Measurements from ENCODE around the gene TRIM37. TPM values are rescaled to one million over a fixed set of nuclear protein-coding genes. Genes with fewer than 3 reads are reported as not detected.
"Not testable (repeated sequence)": the region's sequence is repeated elsewhere in the genome, so short reads cannot be mapped to it uniquely, and the experiment has no call there.

TRIM37 gene
- total and polyA plus RNA-seq, 4 experiments from 2014 or later, result 9.6 to 25.0 (median 15.7) TPM

DNA sequence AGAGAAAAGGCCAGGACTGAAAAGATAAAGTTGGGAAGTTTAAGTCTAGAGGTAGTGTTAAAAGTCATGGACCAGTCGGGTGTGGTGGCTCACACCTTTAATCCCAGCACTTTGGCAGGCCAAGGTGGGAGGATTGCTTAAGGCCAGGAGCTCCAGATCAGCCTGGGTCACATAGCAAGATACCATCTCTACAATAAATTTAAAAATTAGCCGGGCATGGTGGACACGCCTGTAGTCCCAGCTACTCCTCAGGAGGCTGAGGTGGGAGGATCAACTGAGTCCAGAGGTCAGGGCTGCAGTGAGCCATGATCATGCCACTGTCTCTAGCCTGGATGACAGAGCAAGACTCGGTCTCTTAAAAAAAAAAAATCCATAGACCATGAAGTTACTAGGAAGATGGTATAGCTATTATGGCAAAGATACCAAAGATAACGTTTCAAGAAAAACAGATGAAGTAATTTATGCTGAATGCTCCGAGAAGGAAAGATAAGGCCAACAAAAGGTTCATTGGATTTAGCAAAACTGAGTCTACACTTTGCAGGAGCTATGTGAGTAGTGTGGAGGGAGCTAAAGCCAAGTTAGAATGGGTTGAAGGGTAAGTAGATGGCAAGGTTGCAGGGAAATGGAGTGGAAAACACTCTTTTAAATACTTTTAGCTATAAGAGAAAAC lies 11.7 kb downstream of the TRIM37 start:
- DNase-seq, result no peak
- Mint-ChIP-seq H3K4me3 (no peak overlapping the region), H3K9me3 (no peaks in the 10 kb centered on the region), H3K4me1 (peaks cover 5 to 9% (median 8%) of the 10 kb centered on the region in 4 donors), H3K27me3 (no peaks in the 10 kb centered on the region), H3K36me3 (peaks cover 14 to 24% of the 10 kb centered on the region in 2 donors), H3K27ac (peak overlapping the region in 2 of 7 donors; percentile 31 to 41)
- ChIA-PET POLR2A (ENCODE audit: partially characterized antibody) (interaction anchor here (1.2 kb wide), 1 partner anchor 12 kb away, joined by 3 read pairs; the partner anchor contains the start of gene TRIM37), CTCF (ENCODE audit: partially characterized antibody) (interaction anchor here (1.0 to 1.6 kb wide), 2 partner anchors 13 to 17 kb away, joined by 3 to 4 read pairs; no protein-coding TSS in a partner anchor)
- H3K36me3 ChIP-seq (ENCODE audit: insufficient read depth, low read length), result peaks cover 3% of the 10 kb centered on the region
- no peaks in the 10 kb centered on the region for H3K9me3 ChIP-seq (ENCODE audit: control insufficient read depth in 1 of 2, low read length in 2 of 2)
- no peaks in the 10 kb centered on the region for H3K27me3 ChIP-seq (ENCODE audit: insufficient read depth, low read length)
- H3K4me1 ChIP-seq (ENCODE audit: insufficient read depth, low read length), result no peaks in the 10 kb centered on the region
- no peak overlapping the region for H3K27ac ChIP-seq (ENCODE audit: low read depth, low read length)
- no peak overlapping the region for H3K4me3 ChIP-seq (ENCODE audit: low read length in 2 of 2)
- intact Hi-C loops (cut with micrococcal nuclease), result no loop called here

DNA sequence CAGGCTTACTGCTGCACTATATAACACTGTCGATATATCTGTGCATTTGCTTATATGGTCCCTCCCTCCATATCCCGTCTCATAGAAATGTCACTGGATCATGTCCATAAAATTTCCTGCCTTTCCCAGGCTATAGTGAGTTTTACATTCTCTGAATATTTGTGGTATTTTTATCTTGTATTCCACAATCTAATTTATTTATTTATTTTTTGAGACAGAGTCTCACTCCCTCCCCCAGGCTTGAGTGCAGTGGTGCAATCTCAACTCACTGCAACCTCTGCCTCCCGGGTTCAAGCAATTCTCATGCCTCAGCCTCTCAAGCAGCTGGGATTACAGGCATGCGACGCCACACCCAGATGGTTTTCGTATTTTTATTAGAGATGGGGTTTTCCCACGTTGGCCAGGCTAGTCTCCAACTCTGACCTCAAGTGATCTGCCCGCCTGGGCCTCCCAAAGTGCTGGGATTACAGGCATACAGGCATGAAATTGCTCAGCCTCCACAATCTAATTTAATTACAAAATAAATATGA lies 12.9 kb downstream of the TRIM37 start:
- peaks cover 12% of the 10 kb centered on the region for H3K36me3 ChIP-seq (ENCODE audit: insufficient read depth, low read length)
- Mint-ChIP-seq H3K4me1 (peaks cover 5 to 9% (median 7%) of the 10 kb centered on the region in 4 donors), H3K27ac (no peak overlapping the region), H3K27me3 (no peaks in the 10 kb centered on the region), H3K9me3 (no peaks in the 10 kb centered on the region), H3K4me3 (peak overlapping the region in 1 of 8 donors; percentile 20), H3K36me3 (peaks cover 12 to 28% of the 10 kb centered on the region in 2 donors)
- H3K4me1 ChIP-seq (ENCODE audit: insufficient read depth, low read length), result no peaks in the 10 kb centered on the region
- no peak overlapping the region for H3K4me3 ChIP-seq (ENCODE audit: low read length in 2 of 2)
- ChIA-PET POLR2A (ENCODE audit: partially characterized antibody) (interaction anchor here (1.2 kb wide), 1 partner anchor 13 kb away, joined by 3 read pairs; the partner anchor contains the start of gene TRIM37), CTCF (ENCODE audit: partially characterized antibody) (no interaction called here)
- intact Hi-C loops (cut with micrococcal nuclease), result no loop called here
- H3K27me3 ChIP-seq (ENCODE audit: insufficient read depth, low read length), result no peaks in the 10 kb centered on the region
- H3K9me3 ChIP-seq (ENCODE audit: control insufficient read depth in 1 of 2, low read length in 2 of 2), result no peaks in the 10 kb centered on the region
- DNase-seq, result no peak
- H3K27ac ChIP-seq (ENCODE audit: low read depth, low read length), result no peak overlapping the region

GRCh38 chr17:59093145-59093701 lies 13.5 kb downstream of the TRIM37 start:
- ChIA-PET POLR2A (ENCODE audit: partially characterized antibody) (interaction anchor here (1.2 kb wide), 1 partner anchor 14 kb away, joined by 5 read pairs; the partner anchor contains the start of gene TRIM37), CTCF (ENCODE audit: partially characterized antibody) (no interaction called here)
- H3K27me3 Mint-ChIP-seq, result no peaks in the 10 kb centered on the region
- Histone ChIP-seq H3K27ac (ENCODE audit: low read depth, low read length) (no peak overlapping the region), H3K4me3 (ENCODE audit: low read length in 2 of 2) (no peak overlapping the region), H3K4me1 (ENCODE audit: insufficient read depth, low read length) (no peaks in the 10 kb centered on the region), H3K9me3 (ENCODE audit: control insufficient read depth in 1 of 2, low read length in 2 of 2) (no peaks in the 10 kb centered on the region), H3K27me3 (ENCODE audit: insufficient read depth, low read length) (no peaks in the 10 kb centered on the region), H3K36me3 (ENCODE audit: insufficient read depth, low read length) (peaks cover 12% of the 10 kb centered on the region)
- peaks cover 12 to 28% of the 10 kb centered on the region in 2 donors for H3K36me3 Mint-ChIP-seq
- H3K27ac Mint-ChIP-seq, result no peak overlapping the region
- H3K4me1 Mint-ChIP-seq, result peaks cover 5 to 9% (median 7%) of the 10 kb centered on the region in 4 donors
- DNase-seq, result no peak
- no peaks in the 10 kb centered on the region for H3K9me3 Mint-ChIP-seq
- intact Hi-C loops (cut with micrococcal nuclease), result no loop called here
- H3K4me3 Mint-ChIP-seq, result peak overlapping the region in 1 of 8 donors; percentile 20

DNA sequence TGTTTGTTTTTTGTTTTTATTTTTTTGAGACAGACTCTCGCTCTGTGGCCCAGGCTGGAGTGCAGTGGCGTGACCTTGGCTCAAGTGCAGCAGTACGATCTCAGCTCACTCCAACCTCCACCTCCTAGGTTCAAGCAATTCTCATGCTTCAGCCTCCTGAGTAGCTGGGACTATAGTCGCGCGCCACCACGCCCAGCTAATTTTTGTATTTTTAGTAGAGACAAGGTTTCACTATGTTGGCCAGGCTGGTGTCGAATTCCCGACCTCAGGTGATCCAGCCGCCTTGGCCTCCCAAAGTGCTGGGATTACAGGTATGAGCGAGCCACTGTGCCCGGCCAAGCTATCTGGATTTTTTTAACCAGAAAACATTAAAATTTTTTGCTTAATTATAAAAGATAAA lies 16.1 kb downstream of the TRIM37 start:
- POLR2A ChIA-PET (ENCODE audit: partially characterized antibody), result not testable (repeated sequence)

DNA sequence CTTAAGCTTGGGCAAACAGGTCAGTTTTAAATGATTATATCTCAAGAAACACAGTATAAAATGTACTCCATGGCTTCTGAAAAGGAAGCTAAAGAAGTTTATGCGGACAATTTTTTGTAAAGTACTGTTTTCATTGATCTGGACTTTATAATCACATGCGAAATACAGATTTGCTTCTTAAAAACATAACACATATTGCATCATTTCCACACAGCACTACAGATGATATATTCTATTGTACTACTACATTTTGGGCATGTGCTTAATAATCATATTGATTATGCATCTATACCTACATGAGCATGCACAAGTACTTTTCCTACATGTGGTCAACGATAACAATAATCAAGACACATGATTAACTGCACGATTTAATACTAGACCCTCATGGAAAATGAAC lies 22.5 kb downstream of the TRIM37 start:
- H3K4me3 ChIP-seq (ENCODE audit: low read length in 2 of 2), result no peak overlapping the region
- ChIA-PET POLR2A (ENCODE audit: partially characterized antibody) (no interaction called here), CTCF (ENCODE audit: partially characterized antibody) (interaction anchor here (0.8 kb wide), 1 partner anchor 9 kb away, joined by 3 read pairs; no protein-coding TSS in a partner anchor)
- peaks cover 30 to 52% of the 10 kb centered on the region in 2 donors for H3K36me3 Mint-ChIP-seq
- intact Hi-C loops (cut with micrococcal nuclease), result no loop called here
- H3K36me3 ChIP-seq (ENCODE audit: insufficient read depth, low read length), result peaks cover 27% of the 10 kb centered on the region
- H3K9me3 ChIP-seq (ENCODE audit: control insufficient read depth in 1 of 2, low read length in 2 of 2), result no peaks in the 10 kb centered on the region
- no peaks in the 10 kb centered on the region for H3K4me1 ChIP-seq (ENCODE audit: insufficient read depth, low read length)
- DNase-seq, result no peak
- no peak overlapping the region for H3K27ac ChIP-seq (ENCODE audit: low read depth, low read length)
- no peak overlapping the region for H3K4me3 Mint-ChIP-seq
- H3K27ac Mint-ChIP-seq, result no peak overlapping the region
- H3K27me3 Mint-ChIP-seq, result no peaks in the 10 kb centered on the region
- peaks cover 0 to 5% (median 2%) of the 10 kb centered on the region in 4 donors for H3K4me1 Mint-ChIP-seq
- H3K27me3 ChIP-seq (ENCODE audit: insufficient read depth, low read length), result no peaks in the 10 kb centered on the region
- H3K9me3 Mint-ChIP-seq, result no peaks in the 10 kb centered on the region

More for the DNA sequence above, 16.1 kb downstream of the TRIM37 start:
- H3K27me3 Mint-ChIP-seq; H3K27ac ChIP-seq (ENCODE audit: low read depth, low read length); H3K4me3 ChIP-seq (ENCODE audit: low read length in 2 of 2); H3K4me3 Mint-ChIP-seq; DNase-seq; H3K9me3 Mint-ChIP-seq; intact Hi-C loops (cut with micrococcal nuclease); CTCF ChIA-PET (ENCODE audit: partially characterized antibody); H3K9me3 ChIP-seq (ENCODE audit: control insufficient read depth in 1 of 2, low read length in 2 of 2); H3K4me1 ChIP-seq (ENCODE audit: insufficient read depth, low read length); H3K27me3 ChIP-seq (ENCODE audit: insufficient read depth, low read length): not testable (repeated sequence)
- H3K4me1 Mint-ChIP-seq, result peaks cover 5 to 10% (median 7%) of the 10 kb centered on the region in 4 donors
- peak overlapping the region in 1 of 7 donors; percentile 36 for H3K27ac Mint-ChIP-seq
- H3K36me3 ChIP-seq (ENCODE audit: insufficient read depth, low read length), result peaks cover 20% of the 10 kb centered on the region
- H3K36me3 Mint-ChIP-seq, result peaks cover 12 to 29% of the 10 kb centered on the region in 2 donors

DNA sequence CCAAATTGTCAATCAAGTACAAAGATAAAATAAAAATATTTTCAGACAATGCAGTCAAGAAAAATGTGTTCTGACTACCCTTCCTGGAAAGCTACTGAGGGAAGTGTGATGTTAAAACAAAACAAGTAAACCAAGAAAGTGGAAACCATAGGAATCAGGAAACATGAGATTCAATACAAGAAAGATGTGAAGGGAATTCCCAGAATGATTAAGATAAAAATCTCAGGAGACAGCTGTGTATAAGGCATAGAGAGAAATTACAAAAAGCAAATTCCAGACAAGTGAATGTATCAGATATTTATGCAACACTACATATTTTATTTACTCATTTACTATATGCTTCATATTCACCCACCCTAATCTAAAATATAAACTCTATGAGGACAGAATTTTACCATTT lies 32.2 kb downstream of the TRIM37 start:
- peaks cover 43 to 57% of the 10 kb centered on the region in 2 donors for H3K36me3 Mint-ChIP-seq
- H3K4me1 Mint-ChIP-seq, result no peaks in the 10 kb centered on the region
- Histone ChIP-seq H3K27ac (ENCODE audit: low read depth, low read length) (no peak overlapping the region), H3K4me1 (ENCODE audit: insufficient read depth, low read length) (no peaks in the 10 kb centered on the region), H3K4me3 (ENCODE audit: low read length in 2 of 2) (no peak overlapping the region), H3K36me3 (ENCODE audit: insufficient read depth, low read length) (peaks cover 34% of the 10 kb centered on the region), H3K9me3 (ENCODE audit: control insufficient read depth in 1 of 2, low read length in 2 of 2) (no peaks in the 10 kb centered on the region), H3K27me3 (ENCODE audit: insufficient read depth, low read length) (no peaks in the 10 kb centered on the region)
- no peak for DNase-seq
- ChIA-PET CTCF (ENCODE audit: partially characterized antibody) (no interaction called here), POLR2A (ENCODE audit: partially characterized antibody) (no interaction called here)
- H3K9me3 Mint-ChIP-seq, result no peaks in the 10 kb centered on the region
- no peaks in the 10 kb centered on the region for H3K27me3 Mint-ChIP-seq
- no peak overlapping the region for H3K27ac Mint-ChIP-seq
- intact Hi-C loops (cut with micrococcal nuclease), result no loop called here
- no peak overlapping the region for H3K4me3 Mint-ChIP-seq

- Mint-ChIP-seq H3K27ac (peak overlapping the region in 1 of 7 donors; percentile 26), H3K9me3 (no peaks in the 10 kb centered on the region), H3K4me1 (no peaks in the 10 kb centered on the region), H3K36me3 (peaks cover 43 to 56% of the 10 kb centered on the region in 2 donors), H3K4me3 (no peak overlapping the region), H3K27me3 (no peaks in the 10 kb centered on the region)
- H3K4me1 ChIP-seq (ENCODE audit: insufficient read depth, low read length), result no peaks in the 10 kb centered on the region
- ChIA-PET CTCF (ENCODE audit: partially characterized antibody) (no interaction called here), POLR2A (ENCODE audit: partially characterized antibody) (no interaction called here)
- H3K27me3 ChIP-seq (ENCODE audit: insufficient read depth, low read length), result no peaks in the 10 kb centered on the region
- DNase-seq, result no peak
- intact Hi-C loops (cut with micrococcal nuclease), result no loop called here
- no peak overlapping the region for H3K27ac ChIP-seq (ENCODE audit: low read depth, low read length)
- no peaks in the 10 kb centered on the region for H3K9me3 ChIP-seq (ENCODE audit: control insufficient read depth in 1 of 2, low read length in 2 of 2)
- no peak overlapping the region for H3K4me3 ChIP-seq (ENCODE audit: low read length in 2 of 2)
- peaks cover 30% of the 10 kb centered on the region for H3K36me3 ChIP-seq (ENCODE audit: insufficient read depth, low read length)
Observed at GRCh38 chr17:59073972-59074371, 32.7 kb downstream of the TRIM37 start.
